Measurements from ENCODE around the gene INSYN1. TPM values are rescaled to one million over a fixed set of nuclear protein-coding genes. Genes with fewer than 3 reads are reported as not detected.

Gene INSYN1
- total and polyA plus RNA-seq, 2 experiments from 2014 or later, result 0.18 to 14.2 TPM

GRCh38 chr15:73746883-73747282 lies 6.3 kb downstream of the INSYN1 start:
- Mint-ChIP-seq H3K36me3 (ENCODE audit: low read depth) (no peaks in the 10 kb centered on the region; the same call in 2 of the 3 replicates), H3K27ac (no peak overlapping the region), H3K27me3 (ENCODE audit: insufficient read depth, low read depth, poor library complexity) (peaks cover 19% of the 10 kb centered on the region), H3K9me3 (no peaks in the 10 kb centered on the region), H3K4me1 (peaks cover 51% of the 10 kb centered on the region), H3K4me3 (no peak overlapping the region)
- H2AFZ ChIP-seq, result no peak overlapping the region
- no peak overlapping the region for H3K4me2 ChIP-seq
- H3K9me2 ChIP-seq (ENCODE audit: insufficient read depth), result no peaks in the 10 kb centered on the region
- H3F3A ChIP-seq (replicated peaks; ENCODE audit: low read depth), result no peaks in the 10 kb centered on the region
- no peaks in the 10 kb centered on the region for H4K20me1 ChIP-seq (replicated peaks; ENCODE audit: insufficient read depth)
- H3K27ac ChIP-seq (ENCODE audit: low read depth), result no peak overlapping the region
- DNase-seq (ENCODE audit: low spot score), result no peak
- TF ChIP-seq ZNF114 (CRISPR knock-in tag; IDR thresholded peaks at IDR 0.05) (no peak), JUNB (IDR thresholded peaks at IDR 0.05; ENCODE audit: unreplicated experiment) (no peak), ZNF331 (CRISPR knock-in tag; IDR thresholded peaks at IDR 0.05; ENCODE audit: low read depth) (no peak), REST (IDR thresholded peaks at IDR 0.05; ENCODE audit: unreplicated experiment) (no peak), CREB1 (CRISPR knock-in tag; IDR thresholded peaks at IDR 0.05; ENCODE audit: low read depth) (no peak), STAT1 (IDR thresholded peaks at IDR 0.05; ENCODE audit: unreplicated experiment) (no peak), EZH2 (IDR thresholded peaks at IDR 0.05; ENCODE audit: low read depth, unreplicated experiment) (no peak), POLR2AphosphoS5 (IDR thresholded peaks at IDR 0.05; ENCODE audit: low read depth) (no peak), EZH2phosphoT487 (IDR thresholded peaks at IDR 0.05; ENCODE audit: unreplicated experiment) (no peak), NANOG (IDR thresholded peaks at IDR 0.05; ENCODE audit: borderline replicate concordance) (no peak)
- TF ChIP-seq, protein P1, sequence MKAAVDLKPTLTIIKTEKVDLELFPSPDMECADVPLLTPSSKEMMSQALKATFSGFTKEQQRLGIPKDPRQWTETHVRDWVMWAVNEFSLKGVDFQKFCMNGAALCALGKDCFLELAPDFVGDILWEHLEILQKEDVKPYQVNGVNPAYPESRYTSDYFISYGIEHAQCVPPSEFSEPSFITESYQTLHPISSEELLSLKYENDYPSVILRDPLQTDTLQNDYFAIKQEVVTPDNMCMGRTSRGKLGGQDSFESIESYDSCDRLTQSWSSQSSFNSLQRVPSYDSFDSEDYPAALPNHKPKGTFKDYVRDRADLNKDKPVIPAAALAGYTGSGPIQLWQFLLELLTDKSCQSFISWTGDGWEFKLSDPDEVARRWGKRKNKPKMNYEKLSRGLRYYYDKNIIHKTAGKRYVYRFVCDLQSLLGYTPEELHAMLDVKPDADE (IDR thresholded peaks at IDR 0.05), result no peak
- TF ChIP-seq, protein P2, sequence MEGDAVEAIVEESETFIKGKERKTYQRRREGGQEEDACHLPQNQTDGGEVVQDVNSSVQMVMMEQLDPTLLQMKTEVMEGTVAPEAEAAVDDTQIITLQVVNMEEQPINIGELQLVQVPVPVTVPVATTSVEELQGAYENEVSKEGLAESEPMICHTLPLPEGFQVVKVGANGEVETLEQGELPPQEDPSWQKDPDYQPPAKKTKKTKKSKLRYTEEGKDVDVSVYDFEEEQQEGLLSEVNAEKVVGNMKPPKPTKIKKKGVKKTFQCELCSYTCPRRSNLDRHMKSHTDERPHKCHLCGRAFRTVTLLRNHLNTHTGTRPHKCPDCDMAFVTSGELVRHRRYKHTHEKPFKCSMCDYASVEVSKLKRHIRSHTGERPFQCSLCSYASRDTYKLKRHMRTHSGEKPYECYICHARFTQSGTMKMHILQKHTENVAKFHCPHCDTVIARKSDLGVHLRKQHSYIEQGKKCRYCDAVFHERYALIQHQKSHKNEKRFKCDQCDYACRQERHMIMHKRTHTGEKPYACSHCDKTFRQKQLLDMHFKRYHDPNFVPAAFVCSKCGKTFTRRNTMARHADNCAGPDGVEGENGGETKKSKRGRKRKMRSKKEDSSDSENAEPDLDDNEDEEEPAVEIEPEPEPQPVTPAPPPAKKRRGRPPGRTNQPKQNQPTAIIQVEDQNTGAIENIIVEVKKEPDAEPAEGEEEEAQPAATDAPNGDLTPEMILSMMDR (conservative IDR thresholded peaks at IDR 0.05; ENCODE audit: low read depth in 2 of 2), result no peak
- TF ChIP-seq, protein P3, sequence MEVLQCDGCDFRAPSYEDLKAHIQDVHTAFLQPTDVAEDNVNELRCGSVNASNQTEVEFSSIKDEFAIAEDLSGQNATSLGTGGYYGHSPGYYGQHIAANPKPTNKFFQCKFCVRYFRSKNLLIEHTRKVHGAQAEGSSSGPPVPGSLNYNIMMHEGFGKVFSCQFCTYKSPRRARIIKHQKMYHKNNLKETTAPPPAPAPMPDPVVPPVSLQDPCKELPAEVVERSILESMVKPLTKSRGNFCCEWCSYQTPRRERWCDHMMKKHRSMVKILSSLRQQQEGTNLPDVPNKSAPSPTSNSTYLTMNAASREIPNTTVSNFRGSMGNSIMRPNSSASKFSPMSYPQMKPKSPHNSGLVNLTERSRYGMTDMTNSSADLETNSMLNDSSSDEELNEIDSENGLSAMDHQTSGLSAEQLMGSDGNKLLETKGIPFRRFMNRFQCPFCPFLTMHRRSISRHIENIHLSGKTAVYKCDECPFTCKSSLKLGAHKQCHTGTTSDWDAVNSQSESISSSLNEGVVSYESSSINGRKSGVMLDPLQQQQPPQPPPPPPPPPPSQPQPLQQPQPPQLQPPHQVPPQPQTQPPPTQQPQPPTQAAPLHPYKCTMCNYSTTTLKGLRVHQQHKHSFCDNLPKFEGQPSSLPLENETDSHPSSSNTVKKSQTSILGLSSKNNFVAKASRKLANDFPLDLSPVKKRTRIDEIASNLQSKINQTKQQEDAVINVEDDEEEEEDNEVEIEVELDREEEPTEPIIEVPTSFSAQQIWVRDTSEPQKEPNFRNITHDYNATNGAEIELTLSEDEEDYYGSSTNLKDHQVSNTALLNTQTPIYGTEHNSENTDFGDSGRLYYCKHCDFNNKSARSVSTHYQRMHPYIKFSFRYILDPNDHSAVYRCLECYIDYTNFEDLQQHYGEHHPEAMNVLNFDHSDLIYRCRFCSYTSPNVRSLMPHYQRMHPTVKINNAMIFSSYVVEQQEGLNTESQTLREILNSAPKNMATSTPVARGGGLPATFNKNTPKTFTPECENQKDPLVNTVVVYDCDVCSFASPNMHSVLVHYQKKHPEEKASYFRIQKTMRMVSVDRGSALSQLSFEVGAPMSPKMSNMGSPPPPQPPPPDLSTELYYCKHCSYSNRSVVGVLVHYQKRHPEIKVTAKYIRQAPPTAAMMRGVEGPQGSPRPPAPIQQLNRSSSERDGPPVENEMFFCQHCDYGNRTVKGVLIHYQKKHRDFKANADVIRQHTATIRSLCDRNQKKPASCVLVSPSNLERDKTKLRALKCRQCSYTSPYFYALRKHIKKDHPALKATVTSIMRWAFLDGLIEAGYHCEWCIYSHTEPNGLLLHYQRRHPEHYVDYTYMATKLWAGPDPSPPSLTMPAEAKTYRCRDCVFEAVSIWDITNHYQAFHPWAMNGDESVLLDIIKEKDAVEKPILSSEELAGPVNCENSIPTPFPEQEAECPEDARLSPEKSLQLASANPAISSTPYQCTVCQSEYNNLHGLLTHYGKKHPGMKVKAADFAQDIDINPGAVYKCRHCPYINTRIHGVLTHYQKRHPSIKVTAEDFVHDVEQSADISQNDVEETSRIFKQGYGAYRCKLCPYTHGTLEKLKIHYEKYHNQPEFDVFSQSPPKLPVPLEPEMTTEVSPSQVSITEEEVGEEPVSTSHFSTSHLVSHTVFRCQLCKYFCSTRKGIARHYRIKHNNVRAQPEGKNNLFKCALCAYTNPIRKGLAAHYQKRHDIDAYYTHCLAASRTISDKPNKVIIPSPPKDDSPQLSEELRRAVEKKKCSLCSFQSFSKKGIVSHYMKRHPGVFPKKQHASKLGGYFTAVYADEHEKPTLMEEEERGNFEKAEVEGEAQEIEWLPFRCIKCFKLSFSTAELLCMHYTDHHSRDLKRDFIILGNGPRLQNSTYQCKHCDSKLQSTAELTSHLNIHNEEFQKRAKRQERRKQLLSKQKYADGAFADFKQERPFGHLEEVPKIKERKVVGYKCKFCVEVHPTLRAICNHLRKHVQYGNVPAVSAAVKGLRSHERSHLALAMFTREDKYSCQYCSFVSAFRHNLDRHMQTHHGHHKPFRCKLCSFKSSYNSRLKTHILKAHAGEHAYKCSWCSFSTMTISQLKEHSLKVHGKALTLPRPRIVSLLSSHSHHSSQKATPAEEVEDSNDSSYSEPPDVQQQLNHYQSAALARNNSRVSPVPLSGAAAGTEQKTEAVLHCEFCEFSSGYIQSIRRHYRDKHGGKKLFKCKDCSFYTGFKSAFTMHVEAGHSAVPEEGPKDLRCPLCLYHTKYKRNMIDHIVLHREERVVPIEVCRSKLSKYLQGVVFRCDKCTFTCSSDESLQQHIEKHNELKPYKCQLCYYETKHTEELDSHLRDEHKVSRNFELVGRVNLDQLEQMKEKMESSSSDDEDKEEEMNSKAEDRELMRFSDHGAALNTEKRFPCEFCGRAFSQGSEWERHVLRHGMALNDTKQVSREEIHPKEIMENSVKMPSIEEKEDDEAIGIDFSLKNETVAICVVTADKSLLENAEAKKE (CRISPR knock-in tag; IDR thresholded peaks at IDR 0.05), result no peak
- H3K4me3 ChIP-seq, result no peak overlapping the region
- ATAC-seq, result no peak
- peaks cover 23% of the 10 kb centered on the region for H3K4me1 ChIP-seq (ENCODE audit: insufficient read depth)
- no peaks in the 10 kb centered on the region for H3K79me2 ChIP-seq (replicated peaks; ENCODE audit: insufficient read depth)
- peaks cover 4% of the 10 kb centered on the region; the same call in 1 of the 2 replicates for H3K27me3 ChIP-seq (ENCODE audit: insufficient read depth)
- H3K36me3 ChIP-seq (ENCODE audit: insufficient read depth), result no peaks in the 10 kb centered on the region
